Activated B cell treated with CpG ODN at 0.5 μM for 24 hours (primary cell): Measurements from ENCODE around the gene IGIP. TPM values are rescaled to one million over a fixed set of nuclear protein-coding genes. Genes with fewer than 3 reads are reported as not detected.

Source experiments
- ATAC-seq: fragments of 200-7000 bp; cut with Tn5 transposase; one replicate; pipeline ENCODE4 v1.10.0; 2021; ENCODE audit warnings: low read depth, mild to moderate bottlenecking, moderate library complexity
- CTCF ChIA-PET: fragments of 350-600 bp; sonication (Branson Sonifier 250); formaldehyde crosslinking; loops from one replicate; lab custom pipeline; 2021; ENCODE audit warnings: antibody characterized with exemption; lab: Charles Lee
- POLR2A ChIA-PET: fragments of 350-600 bp; sonication (Branson Sonifier 250); formaldehyde crosslinking; loops from one replicate; lab custom pipeline; 2021; ENCODE audit warnings: antibody characterized with exemption; lab: Charles Lee
- DNase-seq: peaks from one replicate; pipeline ENCODE4 v3.0.0; 2022
- H3K27ac Mint-ChIP-seq: one replicate; pipeline ENCODE4 v1.8.0; 2020; ENCODE audit warnings: mixed read lengths
- H3K27me3 Mint-ChIP-seq: one replicate; pipeline ENCODE4 v1.8.0; 2021; ENCODE audit warnings: mixed read lengths
- H3K36me3 Mint-ChIP-seq: one replicate; pipeline ENCODE4 v1.8.0; 2021; ENCODE audit warnings: low read depth, mixed read lengths
- H3K4me1 Mint-ChIP-seq: one replicate; pipeline ENCODE4 v1.8.0; 2021; ENCODE audit warnings: mixed read lengths
- H3K4me3 Mint-ChIP-seq: one replicate; pipeline ENCODE4 v1.8.0; 2020; ENCODE audit warnings: mild to moderate bottlenecking, mixed read lengths
- H3K9me3 Mint-ChIP-seq: one replicate; pipeline ENCODE4 v1.8.0; 2020; ENCODE audit warnings: mixed read lengths
- CTCF ChIP-seq: fragments of 200-600 bp; IDR thresholded peaks from one replicate; pipeline ENCODE4 v1.8.0; 2022; ENCODE audit warnings: antibody characterized with exemption, mild to moderate bottlenecking
- intact Hi-C: fragments of 100-400 bp; cut with micrococcal nuclease; formaldehyde crosslinking; loops from one replicate; pipeline ENCODE4 v1.15.1; 2024
- total RNA-seq: library from RNA; stranded (reverse); gene quantifications from 2 replicates; pipeline ENCODE4 v1.2.3, GENCODE V29; 2022

Gene IGIP
- total RNA-seq, 1 donor from 2014 or later = 4.8 TPM

GRCh38 chr5:140135127-140135526, 9.4 kb downstream of the IGIP start:
- POLR2A ChIA-PET = no interaction called here
- DNase-seq = no peak
- H3K27ac Mint-ChIP-seq = no peak overlapping the region

GRCh38 chr5:140136624-140137023, 10.9 kb downstream of the IGIP start:
- no peak for DNase-seq
- no peak overlapping the region for H3K4me3 Mint-ChIP-seq
- H3K27ac Mint-ChIP-seq = no peak overlapping the region
- ATAC-seq = no peak
- POLR2A ChIA-PET = no interaction called here
- H3K9me3 Mint-ChIP-seq = no peaks in the 10 kb centered on the region
- peaks cover 22% of the 10 kb centered on the region for H3K4me1 Mint-ChIP-seq
- no peaks in the 10 kb centered on the region for H3K36me3 Mint-ChIP-seq
- no peak for TF ChIP-seq CTCF
- H3K27me3 Mint-ChIP-seq = no peaks in the 10 kb centered on the region
- intact Hi-C loops = no loop called here
- CTCF ChIA-PET = interaction anchor here (4.0 kb wide), 1 partner anchor 9 kb away, joined by 13 read pairs; no protein-coding TSS in a partner anchor

More at GRCh38 chr5:140135127-140135526, 9.4 kb downstream of the IGIP start:
- intact Hi-C loops = no loop called here
- no peaks in the 10 kb centered on the region for H3K36me3 Mint-ChIP-seq
- H3K27me3 Mint-ChIP-seq = no peaks in the 10 kb centered on the region
- CTCF ChIA-PET = interaction anchor here (1.3 to 4.0 kb wide), 2 partner anchors 10 to 62 kb away, joined by 4 to 13 read pairs; no protein-coding TSS in a partner anchor
- TF ChIP-seq CTCF = no peak
- no peaks in the 10 kb centered on the region for H3K9me3 Mint-ChIP-seq
- no peak for ATAC-seq
- H3K4me1 Mint-ChIP-seq = peaks cover 29% of the 10 kb centered on the region
- H3K4me3 Mint-ChIP-seq = no peak overlapping the region

- H3K4me1 Mint-ChIP-seq = peaks cover 20% of the 10 kb centered on the region
- ChIA-PET POLR2A (no interaction called here), CTCF (interaction anchor here (6.5 kb wide), 1 partner anchor 67 kb away, joined by 116 read pairs; no protein-coding TSS in a partner anchor)
- intact Hi-C loops = no loop called here
- H3K36me3 Mint-ChIP-seq = no peaks in the 10 kb centered on the region
- H3K27me3 Mint-ChIP-seq = peaks cover 11% of the 10 kb centered on the region
- no peaks in the 10 kb centered on the region for H3K9me3 Mint-ChIP-seq
- no peak for DNase-seq
- TF ChIP-seq CTCF = no peak
- H3K27ac Mint-ChIP-seq = no peak overlapping the region
- no peak for ATAC-seq
- no peak overlapping the region for H3K4me3 Mint-ChIP-seq
These were observed 14.7 kb downstream of the IGIP start for GRCh38 chr5:140140435-140140834.

- Mint-ChIP-seq H3K9me3 (no peaks in the 10 kb centered on the region), H3K27me3 (peaks cover 13% of the 10 kb centered on the region), H3K27ac (no peak overlapping the region), H3K4me3 (no peak overlapping the region), H3K4me1 (peaks cover 22% of the 10 kb centered on the region), H3K36me3 (no peaks in the 10 kb centered on the region)
- DNase-seq (no peak), ATAC-seq (no peak)
- intact Hi-C loops = no loop called here
- POLR2A ChIA-PET = no interaction called here
- TF ChIP-seq CTCF = no peak
- CTCF ChIA-PET = interaction anchor here (1.0 to 6.5 kb wide), 3 partner anchors 20 to 68 kb away, joined by 3 to 116 read pairs (median 59); partner anchors contain the start of gene PURA
These were observed 15.5 kb downstream of the IGIP start for GRCh38 chr5:140141241-140141640.

GRCh38 chr5:140142246-140142645, 16.5 kb downstream of the IGIP start:
- POLR2A ChIA-PET = no interaction called here
- Mint-ChIP-seq H3K9me3 (no peaks in the 10 kb centered on the region), H3K27ac (no peak overlapping the region), H3K27me3 (peaks cover 18% of the 10 kb centered on the region), H3K4me1 (peaks cover 26% of the 10 kb centered on the region), H3K36me3 (no peaks in the 10 kb centered on the region), H3K4me3 (no peak overlapping the region)
- intact Hi-C loops = no loop called here
- no peak for DNase-seq
- no peak for TF ChIP-seq CTCF
- ATAC-seq = no peak
- CTCF ChIA-PET = interaction anchor here (2.8 to 6.5 kb wide), 3 partner anchors 21 to 69 kb away, joined by 14 to 116 read pairs (median 59); partner anchors contain the start of gene PURA
